NCI-H69 (cell line): Measurements from ENCODE around the gene MRAS.
"Not testable (repeated sequence)": the region's sequence is repeated elsewhere in the genome, so short reads cannot be mapped to it uniquely, and the experiment has no call there.

ENCODE experiments used
- DNase-seq: peaks from one replicate; lab custom pipeline; 2025; lab: John Stamatoyannopoulos, UW

The MRAS gene

GRCh38 chr3:138445236-138445635, 96.9 kb downstream of the MRAS start:
- no peak for DNase-seq

GRCh38 chr3:138445654-138446053, 97.3 kb downstream of the MRAS start:
- DNase-seq: no peak

- DNase-seq: no peak
Observed at GRCh38 chr3:138448631-138449030, 100.3 kb downstream of the MRAS start.

GRCh38 chr3:138449490-138449889, 101.1 kb downstream of the MRAS start:
- no peak for DNase-seq

- DNase-seq: no peak
Observed at GRCh38 chr3:138450181-138450580, 101.8 kb downstream of the MRAS start.

GRCh38 chr3:138450704-138451424, 102.5 kb downstream of the MRAS start:
- DNase-seq: no peak

DNA sequence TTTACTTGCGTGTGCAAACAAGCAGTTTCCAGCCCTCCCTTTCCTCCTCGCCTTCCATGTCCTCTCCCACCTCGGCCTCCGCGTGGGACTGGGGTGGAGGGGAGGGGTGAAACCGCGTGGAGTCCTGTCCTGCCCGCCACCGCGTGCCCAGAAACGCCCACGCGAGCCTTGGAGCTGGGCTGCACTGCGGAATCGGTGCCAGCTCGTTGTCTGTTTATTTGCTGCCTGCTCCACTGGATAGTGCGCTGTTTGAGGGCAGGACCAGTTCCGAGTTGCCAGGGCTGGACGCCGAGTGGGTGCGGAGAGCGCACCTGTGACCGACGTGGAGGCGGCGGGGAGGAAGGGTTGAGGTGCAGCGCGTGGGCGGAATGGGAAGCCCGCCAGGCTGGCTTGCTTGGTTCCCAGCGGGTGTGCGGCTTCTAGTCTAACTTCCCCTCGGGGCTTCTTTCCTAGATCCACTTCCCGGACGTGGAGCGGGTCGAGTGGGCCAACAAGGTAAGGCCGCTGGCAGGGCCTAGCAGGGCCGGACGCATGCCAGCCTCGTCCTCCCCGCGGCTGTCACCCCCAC, 103.3 kb downstream of the MRAS start:
- no peak for DNase-seq

DNA sequence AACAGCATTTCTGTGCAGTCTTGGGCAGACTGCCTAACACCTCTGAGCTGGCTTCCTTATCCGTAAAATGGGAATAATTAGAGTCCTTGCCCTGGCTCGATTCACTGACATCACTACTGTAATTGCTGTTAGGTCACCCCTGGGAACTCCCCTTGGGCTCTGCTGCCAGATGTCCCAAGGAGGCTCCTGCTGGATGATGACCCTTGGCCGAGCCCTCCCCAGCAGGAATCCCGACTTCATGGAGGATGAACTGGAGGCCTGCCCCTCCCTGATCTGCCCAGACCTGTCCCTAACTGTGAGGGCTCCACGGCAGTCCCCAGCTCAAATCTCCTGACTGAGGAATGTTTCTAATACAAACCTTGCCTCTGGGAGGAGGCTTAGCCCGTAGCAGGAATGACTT, 104.1 kb downstream of the MRAS start:
- no peak for DNase-seq

- not testable (repeated sequence) for DNase-seq
Observed at GRCh38 chr3:138453940-138454339, 105.6 kb downstream of the MRAS start.
